ENCODE results near the gene PLCXD1. TPM values are rescaled to one million over a fixed set of nuclear protein-coding genes. Genes with fewer than 3 reads are reported as not detected.
"Not testable (repeated sequence)": the region's sequence is repeated elsewhere in the genome, so short reads cannot be mapped to it uniquely, and the experiment has no call there.

Gene PLCXD1
- total RNA-seq, 1 experiment from 2014 or later: 60.9 TPM

GRCh38 chrX:275967-276580, 5.1 kb upstream of the PLCXD1 start:
- TF ChIP-seq CTCF (conservative IDR thresholded peaks at IDR 0.05; ENCODE audit: low read depth, low read length) (no peak), EZH2 (IDR thresholded peaks at IDR 0.05; ENCODE audit: borderline replicate concordance, low read depth, low read length, poor library complexity, severe bottlenecking) (no peak)
- Histone ChIP-seq H3K4me1 (ENCODE audit: insufficient read depth, low read length, poor library complexity, severe bottlenecking) (peaks cover 11% of the 10 kb centered on the region), H3K27me3 (replicated peaks; ENCODE audit: insufficient read depth, low read depth, low read length, poor library complexity) (no peaks in the 10 kb centered on the region), H3K27ac (ENCODE audit: low read depth, low read length, poor library complexity, severe bottlenecking) (peak overlapping the region; percentile 34), H3K4me3 (ENCODE audit: low read depth, low read length, poor library complexity, severe bottlenecking) (peak overlapping the region; percentile 56), H3K9me3 (ENCODE audit: low read depth, low read length, poor library complexity, severe bottlenecking) (no peaks in the 10 kb centered on the region), H3K36me3 (ENCODE audit: insufficient read depth, low read length, poor library complexity, severe bottlenecking) (no peaks in the 10 kb centered on the region)
- ChIA-PET CTCF (no interaction called here), POLR2A (ENCODE audit: low non-redundant PET) (no interaction called here)
- BruUV-seq (replicated peaks): no TSS peak
- intact Hi-C loops (cut with micrococcal nuclease; ENCODE audit: unreplicated experiment): no loop called here
- peak; percentile 84 for DNase-seq (ENCODE audit: low spot score)

- intact Hi-C loops (cut with micrococcal nuclease; ENCODE audit: unreplicated experiment): no loop called here
- Histone ChIP-seq H3K27me3 (replicated peaks; ENCODE audit: insufficient read depth, low read depth, low read length, poor library complexity) (no peaks in the 10 kb centered on the region), H3K27ac (ENCODE audit: low read depth, low read length, poor library complexity, severe bottlenecking) (peak overlapping the region; percentile 19), H3K4me1 (ENCODE audit: insufficient read depth, low read length, poor library complexity, severe bottlenecking) (peaks cover 17% of the 10 kb centered on the region), H3K36me3 (ENCODE audit: insufficient read depth, low read length, poor library complexity, severe bottlenecking) (no peaks in the 10 kb centered on the region), H3K9me3 (ENCODE audit: low read depth, low read length, poor library complexity, severe bottlenecking) (no peaks in the 10 kb centered on the region), H3K4me3 (ENCODE audit: low read depth, low read length, poor library complexity, severe bottlenecking) (peak overlapping the region; percentile 56)
- BruUV-seq (replicated peaks): no TSS peak
- ChIA-PET CTCF (no interaction called here), POLR2A (ENCODE audit: low non-redundant PET) (no interaction called here)
- no peak for DNase-seq (ENCODE audit: low spot score)
- TF ChIP-seq EZH2 (IDR thresholded peaks at IDR 0.05; ENCODE audit: borderline replicate concordance, low read depth, low read length, poor library complexity, severe bottlenecking) (no peak), CTCF (conservative IDR thresholded peaks at IDR 0.05; ENCODE audit: low read depth, low read length) (no peak)
These were observed 4.5 kb upstream of the PLCXD1 start for GRCh38 chrX:276581-277201.

GRCh38 chrX:279757-280604, 1.2 kb upstream of the PLCXD1 start:
- H3K4me1 ChIP-seq (ENCODE audit: insufficient read depth, low read length, poor library complexity, severe bottlenecking): peaks cover 19% of the 10 kb centered on the region
- H3K9me3 ChIP-seq (ENCODE audit: low read depth, low read length, poor library complexity, severe bottlenecking); intact Hi-C loops (cut with micrococcal nuclease; ENCODE audit: unreplicated experiment); H3K27ac ChIP-seq (ENCODE audit: low read depth, low read length, poor library complexity, severe bottlenecking); BruUV-seq (replicated peaks); H3K27me3 ChIP-seq (replicated peaks; ENCODE audit: insufficient read depth, low read depth, low read length, poor library complexity); DNase-seq (ENCODE audit: low spot score); POLR2A ChIA-PET (ENCODE audit: low non-redundant PET); H3K4me3 ChIP-seq (ENCODE audit: low read depth, low read length, poor library complexity, severe bottlenecking); CTCF ChIA-PET: not testable (repeated sequence)
- peaks cover 11% of the 10 kb centered on the region for H3K36me3 ChIP-seq (ENCODE audit: insufficient read depth, low read length, poor library complexity, severe bottlenecking)

GRCh38 chrX:280722-281121, 459 bp upstream of the PLCXD1 start:
- H3K4me3 ChIP-seq (ENCODE audit: low read depth, low read length, poor library complexity, severe bottlenecking); POLR2A ChIA-PET (ENCODE audit: low non-redundant PET): not testable (repeated sequence)

GRCh38 chrX:282000-282681, 960 bp downstream of the PLCXD1 start:
- intact Hi-C loops (cut with micrococcal nuclease; ENCODE audit: unreplicated experiment); BruUV-seq (replicated peaks); H3K4me1 ChIP-seq (ENCODE audit: insufficient read depth, low read length, poor library complexity, severe bottlenecking); H3K9me3 ChIP-seq (ENCODE audit: low read depth, low read length, poor library complexity, severe bottlenecking); H3K27me3 ChIP-seq (replicated peaks; ENCODE audit: insufficient read depth, low read depth, low read length, poor library complexity); CTCF ChIA-PET; POLR2A ChIA-PET (ENCODE audit: low non-redundant PET); DNase-seq (ENCODE audit: low spot score): not testable (repeated sequence)
- peak overlapping the region; percentile 67 for H3K27ac ChIP-seq (ENCODE audit: low read depth, low read length, poor library complexity, severe bottlenecking)
- H3K36me3 ChIP-seq (ENCODE audit: insufficient read depth, low read length, poor library complexity, severe bottlenecking): peaks cover 29% of the 10 kb centered on the region
- H3K4me3 ChIP-seq (ENCODE audit: low read depth, low read length, poor library complexity, severe bottlenecking): peak overlapping the region; percentile 37

More at GRCh38 chrX:280722-281121, 459 bp upstream of the PLCXD1 start:
- CTCF ChIA-PET; DNase-seq (ENCODE audit: low spot score); BruUV-seq (replicated peaks); H3K9me3 ChIP-seq (ENCODE audit: low read depth, low read length, poor library complexity, severe bottlenecking); H3K27me3 ChIP-seq (replicated peaks; ENCODE audit: insufficient read depth, low read depth, low read length, poor library complexity); H3K27ac ChIP-seq (ENCODE audit: low read depth, low read length, poor library complexity, severe bottlenecking); intact Hi-C loops (cut with micrococcal nuclease; ENCODE audit: unreplicated experiment): not testable (repeated sequence)
- Histone ChIP-seq H3K4me1 (ENCODE audit: insufficient read depth, low read length, poor library complexity, severe bottlenecking) (peaks cover 15% of the 10 kb centered on the region), H3K36me3 (ENCODE audit: insufficient read depth, low read length, poor library complexity, severe bottlenecking) (peaks cover 18% of the 10 kb centered on the region)
